ENCODE data around the gene CLDN15. TPM values are rescaled to one million over a fixed set of nuclear protein-coding genes. Genes with fewer than 3 reads are reported as not detected.

Gene CLDN15
- total RNA-seq, 2 donors from 2014 or later, result 9.2 to 17.4 TPM

DNA sequence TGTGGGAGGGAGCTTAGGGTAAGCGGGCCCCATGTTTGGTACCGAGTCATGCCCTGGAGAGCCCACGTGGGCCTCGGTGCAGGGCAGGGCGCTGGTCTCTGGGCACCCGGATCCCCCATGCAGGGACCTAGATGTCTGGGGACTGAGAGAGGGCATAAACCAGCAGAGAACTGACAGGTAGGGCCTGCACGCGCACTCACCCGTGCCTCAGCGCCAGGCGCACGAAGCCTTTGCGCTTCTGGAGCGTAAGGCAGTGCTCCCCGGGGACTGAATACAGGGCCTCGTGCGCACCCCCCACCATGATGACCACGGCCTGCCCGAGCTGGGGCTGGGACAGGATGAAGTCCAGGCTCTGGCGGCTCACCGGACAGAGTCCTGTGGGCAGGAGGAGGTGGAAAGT lies 39.6 kb downstream of the CLDN15 start:
- intact Hi-C loops (cut with DNase I), result no loop called here
- DNase-seq (ENCODE audit: low spot score), result no peak
- Histone ChIP-seq H3K27me3 (replicated peaks; ENCODE audit: insufficient read depth) (peaks cover 14% of the 10 kb centered on the region), H3K36me3 (no peaks in the 10 kb centered on the region), H3K27ac (no peak overlapping the region), H3K4me1 (replicated peaks) (peaks cover 5% of the 10 kb centered on the region), H3K4me3 (no peak overlapping the region), H3K9me3 (no peaks in the 10 kb centered on the region)
- 80% methylated on average over 17 of the region's 21 CpGs for WGBS
- TF ChIP-seq POLR2A (IDR thresholded peaks at IDR 0.05) (no peak), POLR2AphosphoS5 (IDR thresholded peaks at IDR 0.05) (no peak), CTCF (IDR thresholded peaks at IDR 0.05) (no peak)

- Histone ChIP-seq H3K9me3 (no peaks in the 10 kb centered on the region), H3K4me1 (replicated peaks) (no peaks in the 10 kb centered on the region), H3K27ac (no peak overlapping the region), H3K4me3 (no peak overlapping the region), H3K27me3 (replicated peaks; ENCODE audit: insufficient read depth) (no peaks in the 10 kb centered on the region), H3K36me3 (no peaks in the 10 kb centered on the region)
- intact Hi-C loops (cut with DNase I), result no loop called here
- 88% methylated on average over 17 of the region's 17 CpGs for WGBS
- DNase-seq (ENCODE audit: low spot score), result no peak
- no peak for TF ChIP-seq POLR2AphosphoS5 (IDR thresholded peaks at IDR 0.05)
- TF ChIP-seq CTCF (IDR thresholded peaks at IDR 0.05), result no peak
- TF ChIP-seq POLR2A (IDR thresholded peaks at IDR 0.05), result no peak
Measured at GRCh38 chr7:101195884-101196283, 41.7 kb downstream of the CLDN15 start.

DNA sequence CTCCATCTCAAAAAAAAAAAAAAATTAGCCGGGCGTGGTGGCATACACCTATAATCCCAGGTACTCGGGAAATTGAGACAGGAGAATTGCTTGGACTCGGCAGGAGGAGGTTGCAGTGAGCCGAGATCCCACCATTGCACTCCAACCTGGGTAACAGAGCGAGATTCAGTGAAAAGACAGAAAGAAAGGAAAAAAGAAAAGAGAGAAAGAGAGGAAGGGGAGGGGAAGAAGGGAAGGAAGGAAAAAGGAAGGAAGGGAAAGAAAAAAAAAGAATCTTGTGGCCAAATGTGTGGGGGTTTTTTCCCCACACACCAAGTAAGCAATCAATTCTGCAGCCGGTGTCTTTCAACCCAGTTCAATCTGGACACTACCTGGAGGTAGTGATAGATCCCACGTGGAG lies 48.5 kb downstream of the CLDN15 start:
- no peak overlapping the region for H3K4me3 ChIP-seq
- WGBS, result 71% methylated on average over 8 of the region's 8 CpGs
- H3K4me1 ChIP-seq (replicated peaks), result no peaks in the 10 kb centered on the region
- no peaks in the 10 kb centered on the region for H3K36me3 ChIP-seq
- TF ChIP-seq POLR2AphosphoS5 (IDR thresholded peaks at IDR 0.05) (no peak), POLR2A (IDR thresholded peaks at IDR 0.05) (no peak), CTCF (IDR thresholded peaks at IDR 0.05) (no peak)
- H3K27ac ChIP-seq, result no peak overlapping the region
- DNase-seq (ENCODE audit: low spot score), result no peak
- intact Hi-C loops (cut with DNase I), result no loop called here
- H3K27me3 ChIP-seq (replicated peaks; ENCODE audit: insufficient read depth), result no peaks in the 10 kb centered on the region
- no peaks in the 10 kb centered on the region for H3K9me3 ChIP-seq

GRCh38 chr7:101186844-101187428 lies 50.7 kb downstream of the CLDN15 start:
- Histone ChIP-seq H3K4me1 (replicated peaks) (no peaks in the 10 kb centered on the region), H3K27me3 (replicated peaks; ENCODE audit: insufficient read depth) (no peaks in the 10 kb centered on the region), H3K36me3 (no peaks in the 10 kb centered on the region), H3K4me3 (no peak overlapping the region), H3K27ac (no peak overlapping the region), H3K9me3 (no peaks in the 10 kb centered on the region)
- TF ChIP-seq CTCF (IDR thresholded peaks at IDR 0.05), result no peak
- no peak for DNase-seq (ENCODE audit: low spot score)
- WGBS, result 96% methylated on average over 4 of the region's 4 CpGs
- intact Hi-C loops (cut with DNase I), result no loop called here

GRCh38 chr7:101186194-101186593 lies 51.4 kb downstream of the CLDN15 start:
- WGBS, result 67% methylated on average over 6 of the region's 6 CpGs
- Histone ChIP-seq H3K9me3 (no peaks in the 10 kb centered on the region), H3K4me1 (replicated peaks) (no peaks in the 10 kb centered on the region), H3K36me3 (no peaks in the 10 kb centered on the region), H3K4me3 (no peak overlapping the region), H3K27me3 (replicated peaks; ENCODE audit: insufficient read depth) (no peaks in the 10 kb centered on the region), H3K27ac (no peak overlapping the region)
- DNase-seq (ENCODE audit: low spot score), result no peak
- TF ChIP-seq POLR2A (IDR thresholded peaks at IDR 0.05), result no peak
- TF ChIP-seq CTCF (IDR thresholded peaks at IDR 0.05), result no peak
- TF ChIP-seq POLR2AphosphoS5 (IDR thresholded peaks at IDR 0.05), result no peak
- intact Hi-C loops (cut with DNase I), result no loop called here

Data from prostate gland (tissue), 2 donors.